ENCODE measurements around the gene CHST3.

CHST3 gene

DNA sequence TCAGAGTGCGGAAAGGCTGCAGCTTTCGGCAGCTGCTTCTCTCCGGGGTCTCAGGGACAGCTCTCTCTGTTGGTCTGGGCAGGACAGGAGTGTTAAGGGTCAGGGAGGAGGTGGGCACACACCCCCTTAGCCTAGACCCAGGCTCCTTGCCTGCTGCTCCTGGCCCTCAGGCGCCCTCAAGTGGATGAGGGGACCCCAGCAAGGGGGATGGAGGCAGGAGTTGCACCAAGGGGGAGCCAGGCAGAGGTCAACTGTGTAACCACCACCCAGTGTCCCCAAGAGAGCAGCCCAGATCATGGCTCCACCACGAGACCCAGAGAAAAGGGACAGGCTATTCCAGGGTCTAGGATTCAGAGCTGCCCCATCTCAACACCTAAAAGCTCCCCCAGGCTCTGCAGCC is 97.3 kb downstream of the CHST3 start:
- DNase-seq, result no peak

DNA sequence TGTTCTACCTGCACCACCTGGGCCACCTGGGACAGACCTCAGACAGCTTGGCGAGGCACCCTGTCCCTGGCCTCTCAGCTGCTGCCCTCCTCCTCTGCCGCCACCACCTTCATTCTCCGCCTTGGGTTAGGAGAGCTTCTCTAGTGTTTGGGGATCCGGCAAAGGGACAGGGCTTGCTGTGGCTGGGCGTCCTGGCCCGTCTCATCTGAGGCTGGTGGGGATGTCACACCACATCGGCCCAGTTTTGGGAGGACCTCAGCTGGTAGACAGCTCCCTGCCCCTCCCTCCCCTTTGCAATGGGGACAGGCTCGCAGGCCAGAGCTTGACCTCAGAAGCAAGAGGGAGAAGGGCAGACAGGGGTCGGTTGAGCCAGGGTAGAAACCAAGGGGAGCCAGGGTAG is 97.7 kb downstream of the CHST3 start:
- no peak for DNase-seq

DNA sequence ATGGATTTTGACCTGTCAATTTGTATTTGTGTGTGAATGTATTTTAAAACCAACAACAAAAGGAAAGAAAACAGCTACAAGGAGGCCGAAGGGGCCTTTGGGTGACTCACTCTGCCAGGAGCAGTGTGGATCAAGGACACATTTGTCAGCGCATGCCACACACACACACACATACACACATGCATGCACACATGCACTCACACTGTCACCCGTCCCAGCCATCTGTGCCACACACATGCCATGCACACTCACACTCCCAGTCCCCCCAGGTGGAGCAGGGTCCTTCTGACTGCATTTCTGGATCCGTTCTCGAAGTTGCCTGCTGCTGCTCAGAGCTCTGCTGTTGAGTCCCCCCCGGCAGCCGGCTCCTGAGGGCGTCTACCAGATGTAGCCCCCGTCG is 98.2 kb downstream of the CHST3 start:
- no peak for DNase-seq
